Measurements from ENCODE around the gene PLCXD1.
A peak's percentile ranks its signal among the peaks of the same experiment; 100 is the strongest.
"Not testable (repeated sequence)": the region's sequence is repeated elsewhere in the genome, so short reads cannot be mapped to it uniquely, and the experiment has no call there.

PLCXD1 gene

DNA sequence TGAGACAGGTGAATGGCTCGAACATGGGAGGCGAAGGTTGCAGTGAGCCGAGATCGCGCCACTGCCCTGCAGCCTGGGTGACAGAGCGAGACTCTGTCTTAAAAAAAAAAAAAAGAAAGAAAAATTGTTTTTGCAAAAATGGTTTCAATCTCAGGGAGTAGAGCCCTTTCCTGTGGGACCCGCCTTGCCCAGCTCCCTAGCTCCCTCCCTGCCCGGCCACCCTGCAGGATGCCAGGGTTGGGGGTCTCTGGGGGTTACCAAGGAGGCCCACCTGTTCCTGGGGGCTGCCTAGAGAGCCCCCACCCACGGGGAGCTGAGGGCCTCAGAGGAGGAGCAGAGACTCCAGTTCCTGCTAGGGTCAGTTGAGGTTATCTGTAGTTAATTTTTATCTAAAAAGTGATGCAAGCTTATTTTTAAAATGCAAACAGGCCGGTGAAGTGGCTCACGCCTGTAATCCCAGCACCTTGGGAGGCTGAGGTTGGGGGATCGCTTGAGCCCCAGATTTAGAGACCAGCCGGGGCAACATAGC is 18.7 kb upstream of the PLCXD1 start:
- no peak for DNase-seq (ENCODE audit: low spot score)

GRCh38 chrX:264006-264405 is 17.2 kb upstream of the PLCXD1 start:
- DNase-seq (ENCODE audit: low spot score), result not testable (repeated sequence)

- DNase-seq (ENCODE audit: low spot score), result no peak
Observed at GRCh38 chrX:264634-265455, 16.3 kb upstream of the PLCXD1 start.

GRCh38 chrX:265502-265901 is 15.7 kb upstream of the PLCXD1 start:
- DNase-seq (ENCODE audit: low spot score), result no peak

DNA sequence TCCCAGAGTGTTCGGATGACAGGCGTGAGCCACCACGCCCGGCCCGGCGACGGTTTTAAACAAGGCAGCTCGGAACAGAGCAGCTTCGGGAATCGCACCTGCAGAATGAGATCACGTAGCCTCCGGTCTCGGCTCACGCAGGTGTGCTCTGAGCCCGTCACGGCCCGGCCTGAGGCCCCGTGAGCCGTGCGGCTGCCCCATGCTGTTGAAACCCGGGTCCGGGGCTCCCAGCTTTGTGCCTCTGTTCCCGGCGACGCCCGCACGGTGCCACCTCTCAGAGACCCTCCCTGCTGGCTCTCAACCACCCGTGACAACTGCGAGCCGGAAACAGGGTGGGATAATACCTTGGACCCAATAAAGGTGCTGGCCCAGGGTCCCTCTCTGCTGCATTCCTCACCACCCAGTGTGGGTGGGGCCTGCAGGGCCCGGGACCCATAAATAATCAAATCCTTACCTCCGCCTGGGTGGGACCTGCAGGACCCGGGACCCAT is 13.4 kb upstream of the PLCXD1 start:
- no peak for DNase-seq (ENCODE audit: low spot score)

DNA sequence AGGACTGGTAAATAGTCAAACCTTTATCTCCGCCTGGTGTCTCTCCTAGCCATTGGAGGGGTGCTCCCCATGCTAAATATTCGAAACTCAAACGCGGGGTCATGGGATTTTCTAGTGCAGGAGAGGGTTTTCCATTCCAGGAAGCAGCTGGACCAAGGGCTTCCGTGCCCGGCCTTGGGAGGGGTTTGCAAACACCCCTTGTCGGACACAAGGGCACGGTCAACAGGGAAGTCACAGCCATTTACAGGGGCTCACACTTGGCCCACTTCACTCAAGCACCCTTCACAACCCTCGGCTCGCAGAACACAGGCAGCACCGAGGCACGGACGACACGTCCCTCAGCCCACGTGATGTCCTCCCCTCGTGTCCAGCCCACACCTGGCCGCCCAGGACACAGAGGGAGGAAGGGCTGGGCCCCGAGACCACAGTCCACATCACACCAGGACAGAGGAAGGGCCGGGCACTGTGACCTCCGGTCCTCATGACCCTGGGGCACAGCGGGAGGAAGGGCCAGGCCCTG is 10.3 kb upstream of the PLCXD1 start:
- no peak for DNase-seq (ENCODE audit: low spot score)

- DNase-seq (ENCODE audit: low spot score), result no peak
Observed at GRCh38 chrX:274904-275475, 6.2 kb upstream of the PLCXD1 start.

DNA sequence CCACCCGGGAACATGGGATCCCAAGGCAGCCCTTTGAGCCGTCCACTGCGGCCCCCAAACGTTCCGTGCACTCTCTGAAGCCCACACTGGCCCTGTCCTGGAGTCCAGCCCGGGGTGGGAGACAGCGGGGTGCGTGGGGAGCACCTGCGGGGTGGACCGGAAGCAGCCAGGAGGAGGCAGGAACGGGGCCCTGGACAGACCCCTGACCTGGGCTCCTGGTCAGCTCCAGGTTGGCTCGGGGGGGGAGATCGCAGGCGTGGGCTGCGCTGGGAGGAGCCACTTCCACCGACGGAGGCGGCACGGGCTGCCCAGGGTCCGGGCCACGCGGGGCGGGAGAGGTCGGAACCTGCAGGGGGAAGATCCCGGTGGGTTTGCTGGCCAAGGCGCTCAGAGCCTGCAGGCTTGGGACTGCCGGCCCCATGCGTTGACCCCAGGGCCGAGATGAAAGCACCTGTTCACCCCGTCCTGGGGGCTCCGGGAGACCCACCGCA is 5.7 kb upstream of the PLCXD1 start:
- DNase-seq (ENCODE audit: low spot score), result no peak

GRCh38 chrX:275967-276580 is 5.1 kb upstream of the PLCXD1 start:
- DNase-seq (ENCODE audit: low spot score), result peak; percentile 80

GRCh38 chrX:276581-277201 is 4.5 kb upstream of the PLCXD1 start:
- peak; percentile 91 for DNase-seq (ENCODE audit: low spot score)

DNA sequence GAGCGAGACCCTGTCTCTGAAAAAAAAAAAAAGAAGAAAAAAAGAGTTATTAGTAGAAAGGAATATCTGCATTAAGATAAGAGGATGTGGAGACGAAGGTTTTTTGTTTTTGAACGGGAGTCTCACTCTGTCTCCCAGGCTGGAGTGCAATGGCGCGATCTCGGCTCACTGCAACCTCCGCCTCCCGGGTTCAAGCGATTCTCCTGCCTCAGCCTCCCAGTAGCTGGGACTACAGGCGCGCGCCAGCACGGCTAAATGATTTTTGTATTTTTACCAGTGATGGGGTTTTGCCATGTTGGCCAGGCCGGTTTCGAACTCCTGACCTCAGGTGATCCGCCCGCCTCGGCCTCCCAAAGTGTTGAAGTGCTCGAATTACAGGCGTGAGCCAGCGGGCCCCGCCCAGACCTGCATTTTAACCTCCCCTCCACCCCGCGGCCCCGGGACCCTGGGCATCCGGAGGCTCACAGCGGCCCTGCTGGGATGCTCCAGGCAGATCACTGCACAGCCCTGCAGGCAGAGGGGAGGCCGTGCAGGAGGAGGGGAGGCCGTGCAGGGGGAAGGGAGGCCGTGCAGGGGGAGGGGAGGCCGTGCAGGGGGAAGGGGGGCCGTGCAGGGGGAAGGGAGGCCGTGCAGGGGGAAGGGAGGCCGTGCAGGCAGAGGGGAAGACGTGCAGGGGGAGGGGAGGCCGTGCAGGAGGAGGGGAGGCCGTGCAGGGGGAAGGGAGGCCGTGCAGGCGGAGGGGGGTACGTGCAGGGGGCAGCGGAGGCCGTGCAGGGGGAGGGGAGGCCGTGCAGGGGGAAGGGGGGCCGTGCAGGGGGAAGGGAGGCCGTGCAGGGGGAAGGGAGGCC is 1.2 kb upstream of the PLCXD1 start:
- DNase-seq (ENCODE audit: low spot score), result not testable (repeated sequence)

DNA sequence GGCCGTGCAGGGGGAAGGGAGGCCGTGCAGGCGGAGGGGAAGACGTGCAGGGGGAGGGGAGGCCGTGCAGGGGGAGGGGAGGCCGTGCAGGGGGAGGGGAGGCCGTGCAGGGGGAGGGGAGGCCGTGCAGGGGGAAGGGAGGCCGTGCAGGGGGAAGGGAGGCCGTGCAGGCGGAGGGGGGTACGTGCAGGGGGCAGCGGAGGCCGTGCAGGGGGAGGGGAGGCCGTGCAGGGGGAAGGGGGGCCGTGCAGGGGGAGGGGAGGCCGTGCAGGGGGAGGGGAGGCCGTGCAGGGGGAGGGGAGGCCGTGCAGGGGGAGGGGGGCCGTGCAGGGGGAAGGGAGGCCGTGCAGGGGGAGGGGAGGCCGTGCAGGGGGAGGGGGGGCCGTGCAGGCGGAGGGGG is 459 bp upstream of the PLCXD1 start:
- DNase-seq (ENCODE audit: low spot score), result not testable (repeated sequence)

GRCh38 chrX:282000-282681 is 960 bp downstream of the PLCXD1 start:
- DNase-seq (ENCODE audit: low spot score), result not testable (repeated sequence)

GRCh38 chrX:283115-283845 is 2.1 kb downstream of the PLCXD1 start:
- DNase-seq (ENCODE audit: low spot score), result no peak

GRCh38 chrX:285076-285677 is 4.0 kb downstream of the PLCXD1 start:
- DNase-seq (ENCODE audit: low spot score), result no peak

DNA sequence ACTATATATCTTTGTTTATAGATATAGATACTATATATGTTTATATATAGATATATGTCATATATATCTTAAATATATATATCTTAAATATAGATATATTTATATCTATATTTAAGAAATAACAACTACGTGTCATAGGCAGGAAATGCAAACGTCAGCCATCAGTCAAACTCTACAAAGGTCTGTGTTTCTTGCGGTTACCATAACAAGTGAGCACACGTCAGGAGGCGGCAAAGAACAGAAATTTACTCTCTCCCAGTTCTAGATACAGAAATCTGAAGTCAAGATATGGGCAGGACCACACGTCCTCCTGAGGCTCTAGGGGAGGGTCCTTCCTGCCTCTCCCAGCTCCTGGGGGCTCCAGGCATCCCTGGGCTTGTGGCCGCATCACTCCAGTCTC is 6.5 kb downstream of the PLCXD1 start:
- DNase-seq (ENCODE audit: low spot score), result no peak

DNA sequence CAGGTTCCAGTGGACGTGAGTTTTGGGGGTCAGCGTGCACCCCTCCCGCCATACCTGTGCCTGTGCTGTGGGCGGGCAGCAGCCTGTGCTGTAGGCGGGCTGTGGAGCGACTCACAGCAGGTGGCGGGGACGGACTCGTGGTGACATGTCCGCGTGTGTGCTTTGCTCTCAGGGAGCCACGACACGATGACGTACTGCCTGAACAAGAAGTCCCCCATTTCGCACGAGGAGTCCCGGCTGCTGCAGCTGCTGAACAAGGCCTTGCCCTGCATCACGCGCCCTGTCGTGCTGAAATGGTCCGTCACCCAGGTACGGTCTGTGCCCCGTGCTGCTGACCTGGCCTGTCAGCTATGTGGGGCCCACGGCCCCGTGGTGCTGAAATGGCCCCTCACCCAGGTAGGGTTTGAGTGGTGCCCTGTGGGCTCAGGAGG is 7.4 kb downstream of the PLCXD1 start:
- DNase-seq (ENCODE audit: low spot score), result no peak

- DNase-seq (ENCODE audit: low spot score), result no peak
Observed at GRCh38 chrX:290476-291166, 9.4 kb downstream of the PLCXD1 start.

Measured in RKO (cell line).